Activated T-cell treated with anti-CD3 and anti-CD28 coated beads, Interleukin-2, amount 50 U/mL, for 1 hour (primary cell): Measurements from ENCODE around the gene PEX11A.
"Not testable (repeated sequence)": the region's sequence is repeated elsewhere in the genome, so short reads cannot be mapped to it uniquely, and the experiment has no call there.

Experiments used
- DNase-seq: peaks from one replicate; pipeline ENCODE4 v3.0.0-alpha.2; 2020

Gene PEX11A

GRCh38 chr15:89690276-89691218 lies at the start of gene PEX11A, which contains the start of gene WDR93:
Gene PEX11A, minus strand, starts transcription at chr15:89690754. Its CDS starts 122 bp downstream, at chr15:89690632.
Gene WDR93, plus strand, starts transcription at chr15:89690811. Its CDS starts 10,936 bp downstream, at chr15:89701747.
- peak; percentile 79 for DNase-seq

GRCh38 chr15:89740137-89740536 lies 49.6 kb upstream of the PEX11A start:
- DNase-seq = peak; percentile 42

GRCh38 chr15:89735773-89736172 lies 45.2 kb upstream of the PEX11A start:
- DNase-seq = no peak

- no peak for DNase-seq
Observed at GRCh38 chr15:89732451-89733172, 42.1 kb upstream of the PEX11A start.

GRCh38 chr15:89731275-89731674 lies 40.7 kb upstream of the PEX11A start:
- DNase-seq = no peak

GRCh38 chr15:89728254-89728653 lies 37.7 kb upstream of the PEX11A start:
- DNase-seq = no peak

- DNase-seq = no peak
Observed at GRCh38 chr15:89725064-89725463, 34.5 kb upstream of the PEX11A start.

- no peak for DNase-seq
Observed at GRCh38 chr15:89724621-89725020, 34.1 kb upstream of the PEX11A start.

- no peak for DNase-seq
Observed at GRCh38 chr15:89723031-89723430, 32.5 kb upstream of the PEX11A start.

GRCh38 chr15:89714775-89715174 lies 24.2 kb upstream of the PEX11A start:
- DNase-seq = no peak

- DNase-seq = no peak
Observed at GRCh38 chr15:89707577-89707976, 17.0 kb upstream of the PEX11A start.

GRCh38 chr15:89704411-89704810 lies 13.9 kb upstream of the PEX11A start:
- DNase-seq = no peak

- no peak for DNase-seq
Observed at GRCh38 chr15:89695198-89695597, 4.6 kb upstream of the PEX11A start.

- DNase-seq = no peak
Observed at GRCh38 chr15:89693696-89694095, 3.1 kb upstream of the PEX11A start.

GRCh38 chr15:89693091-89693490 lies 2.5 kb upstream of the PEX11A start:
- no peak for DNase-seq

GRCh38 chr15:89689930-89690275 lies 651 bp downstream of the PEX11A start:
- not testable (repeated sequence) for DNase-seq

- no peak for DNase-seq
Observed at GRCh38 chr15:89686522-89686921, 4.0 kb downstream of the PEX11A start.

- no peak for DNase-seq
Observed at GRCh38 chr15:89685995-89686394, 4.6 kb downstream of the PEX11A start.

GRCh38 chr15:89681146-89681545 lies 9.4 kb downstream of the PEX11A start:
- no peak for DNase-seq

GRCh38 chr15:89680282-89680873 lies 10.2 kb downstream of the PEX11A start:
- DNase-seq = no peak

GRCh38 chr15:89679212-89679611 lies 11.3 kb downstream of the PEX11A start, which contains the start of gene PLIN1:
Gene PLIN1, minus strand, starts transcription at chr15:89679367. Its CDS starts 1,878 bp downstream, at chr15:89677489.
- DNase-seq = no peak

GRCh38 chr15:89677381-89677780 lies 13.2 kb downstream of the PEX11A start:
- DNase-seq = no peak

GRCh38 chr15:89675606-89676005 lies 14.9 kb downstream of the PEX11A start:
- no peak for DNase-seq
